ENCODE measurements around the gene MOB2.

Gene MOB2

DNA sequence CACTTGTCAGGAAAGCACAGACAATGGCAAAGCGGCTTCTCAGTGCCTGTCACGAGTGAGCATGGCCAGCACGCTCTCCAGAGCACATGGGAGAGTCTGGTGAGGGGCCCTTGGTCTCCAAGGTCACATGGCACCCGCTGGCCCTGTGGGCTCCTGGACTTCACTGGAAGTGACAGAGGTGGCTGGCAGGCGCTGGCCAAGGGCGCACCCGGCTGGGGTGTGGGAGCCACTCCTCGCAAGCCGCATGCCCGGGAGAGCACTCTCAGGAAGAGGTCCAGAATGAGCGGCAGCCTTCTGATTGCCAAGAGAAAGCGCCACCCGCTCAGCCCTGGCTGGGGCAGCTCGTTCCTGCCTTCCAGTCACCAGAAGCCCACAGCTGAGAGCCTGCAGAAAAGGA lies 17.1 kb upstream of the MOB2 start:
- DNase-seq (ENCODE audit: low spot score): no peak

DNA sequence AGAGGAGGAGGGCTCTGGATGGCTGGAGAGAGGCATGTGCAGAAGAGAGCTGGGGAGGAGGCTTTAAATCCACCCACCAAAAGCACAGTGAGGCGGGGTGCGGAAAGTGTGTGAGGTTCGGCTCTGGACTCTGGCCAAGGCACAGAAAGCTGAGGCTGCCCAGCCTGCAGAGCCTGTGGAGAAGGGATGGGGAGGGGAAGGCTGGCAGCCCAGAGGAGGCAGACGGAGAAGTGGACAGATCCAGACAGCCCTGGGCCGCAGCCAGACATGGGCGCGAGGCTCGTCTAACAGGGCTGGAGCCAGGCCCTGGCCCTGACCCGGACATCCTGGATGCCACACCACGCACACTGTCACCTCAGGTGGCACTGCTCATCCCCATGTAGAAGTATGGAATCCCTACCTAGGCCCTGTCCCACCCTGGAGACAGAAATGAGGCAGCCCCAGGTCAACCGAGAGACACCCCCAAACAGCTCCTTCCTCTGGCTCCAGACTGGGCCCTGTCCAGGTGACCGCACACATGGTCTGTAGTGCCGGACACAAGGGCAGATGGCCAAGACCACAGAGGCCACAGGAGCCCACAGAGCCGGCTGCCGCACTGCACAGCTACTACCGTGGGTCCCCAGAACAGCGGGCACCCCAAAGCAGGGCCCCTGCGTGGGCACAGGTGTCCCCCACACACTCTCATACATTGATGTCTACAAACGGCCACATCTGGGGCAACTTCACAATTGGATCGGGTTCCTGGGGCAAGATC lies 16.6 kb upstream of the MOB2 start:
- no peak for DNase-seq (ENCODE audit: low spot score)

DNA sequence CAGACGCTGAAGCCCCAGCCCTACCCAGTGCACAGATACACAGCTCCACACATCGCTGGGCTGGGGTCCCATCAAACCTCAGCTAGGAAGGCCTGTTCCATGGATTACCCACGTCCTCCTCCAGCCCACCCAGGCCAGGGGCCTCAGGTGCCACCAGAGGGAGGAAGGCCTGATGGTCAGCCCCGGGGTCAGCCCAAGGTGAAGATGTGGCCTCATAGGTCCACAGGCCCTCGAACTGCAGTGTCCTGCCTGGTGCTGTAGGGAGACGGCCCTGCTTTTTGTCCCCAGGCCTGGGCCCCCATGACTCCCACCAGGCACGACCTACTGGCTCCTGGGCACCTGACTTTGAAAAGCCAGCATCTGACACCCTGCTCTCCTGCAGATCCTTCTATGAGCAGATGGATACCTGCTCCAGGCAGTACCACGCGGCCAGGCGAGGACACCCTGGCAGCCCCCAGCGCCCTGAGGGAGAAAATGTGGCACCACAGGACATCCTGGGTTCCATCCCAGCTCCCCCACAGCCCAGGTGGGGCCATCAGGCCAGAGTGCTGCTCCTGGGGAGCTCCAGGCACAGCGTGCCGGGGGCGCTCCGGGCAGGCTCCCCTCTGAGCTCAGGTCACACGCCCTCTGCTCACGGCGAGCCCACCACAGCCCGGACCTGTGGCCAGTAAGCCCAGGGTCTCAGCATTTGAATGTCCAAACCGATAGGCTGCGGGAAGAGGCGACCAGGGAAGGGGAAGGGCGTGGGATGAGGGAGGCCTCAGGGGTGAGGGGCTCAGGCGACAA lies 15.8 kb upstream of the MOB2 start:
- no peak for DNase-seq (ENCODE audit: low spot score)

DNA sequence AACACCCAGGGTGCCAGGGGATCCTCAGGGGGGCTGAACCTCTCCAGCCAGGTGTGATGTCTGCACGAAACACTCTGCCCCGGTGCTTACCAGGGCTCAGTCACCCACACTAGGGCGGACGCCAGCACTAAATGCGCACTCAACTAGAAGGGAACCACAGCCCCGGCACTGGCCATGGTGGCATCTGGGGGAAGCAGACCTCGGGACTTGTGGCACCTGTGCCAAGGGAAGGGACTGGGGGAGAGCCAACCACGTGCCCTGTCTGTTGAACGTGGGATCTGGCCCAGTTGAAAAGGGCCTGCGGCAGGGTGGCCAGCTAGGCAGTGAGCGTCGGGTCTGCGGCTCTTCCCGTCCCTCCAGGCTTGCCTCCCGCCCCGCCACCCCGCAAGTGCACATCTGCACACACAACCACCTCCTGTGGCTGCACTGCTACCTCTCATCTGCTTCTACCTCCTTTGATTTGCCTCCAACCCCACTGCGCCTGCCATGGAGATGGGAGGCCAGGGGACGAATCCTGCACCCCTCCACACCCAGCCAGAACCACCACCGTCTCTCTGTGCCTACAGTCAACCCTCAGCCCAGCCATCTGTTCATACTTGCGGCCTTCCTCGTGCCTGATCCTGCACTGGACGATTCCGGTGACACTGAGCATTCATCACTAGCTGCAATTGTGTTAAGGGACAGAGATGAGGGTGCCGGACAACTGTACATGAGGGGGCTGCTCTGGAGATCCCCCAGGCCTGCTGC lies 15.0 kb upstream of the MOB2 start:
- no peak for DNase-seq (ENCODE audit: low spot score)

DNA sequence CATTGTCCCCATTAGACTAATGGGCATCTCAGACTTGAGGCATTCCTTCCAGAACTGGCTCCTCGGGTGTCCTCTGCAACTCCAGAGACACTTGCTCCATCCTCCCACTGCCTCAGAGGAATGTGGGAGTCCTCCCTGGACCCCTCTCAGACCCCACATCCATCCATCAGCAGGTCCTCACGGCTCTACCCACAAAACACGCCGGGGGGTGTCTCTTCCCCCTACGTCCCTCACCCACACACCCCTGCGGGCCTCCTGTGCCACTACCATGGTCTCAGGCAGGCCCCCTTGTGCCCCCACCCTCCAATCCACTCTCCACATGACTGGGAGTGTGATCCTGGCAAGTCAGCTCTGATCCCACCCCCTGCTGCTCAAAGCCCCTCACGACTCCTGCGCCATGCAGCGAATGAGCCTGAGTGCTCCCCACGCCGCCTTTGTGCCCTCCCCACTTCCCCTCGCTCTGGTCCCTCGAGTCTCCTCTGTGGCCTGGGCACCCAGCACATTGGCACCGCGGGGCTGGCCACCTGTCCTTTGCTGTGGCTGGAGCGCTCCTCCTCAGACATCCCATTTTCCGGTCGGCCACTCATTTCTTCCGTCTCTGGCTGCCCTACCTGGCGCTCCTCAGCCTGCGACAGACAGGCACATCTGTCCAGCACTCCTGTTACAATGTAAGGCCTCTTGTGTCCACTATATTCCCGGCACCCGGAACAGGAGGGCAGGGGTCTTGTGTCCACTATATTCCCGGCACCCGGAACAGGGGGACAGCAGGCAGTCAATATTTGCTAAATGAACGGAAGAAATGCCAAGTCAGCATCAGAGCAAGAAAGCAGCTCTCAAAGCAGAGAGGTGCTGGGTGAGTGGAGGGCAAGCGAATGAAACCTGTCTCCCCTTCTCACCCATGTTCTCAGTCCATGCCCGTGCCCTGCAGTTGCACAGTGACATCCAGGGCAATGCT lies 14.2 kb upstream of the MOB2 start:
- no peak for DNase-seq (ENCODE audit: low spot score)

DNA sequence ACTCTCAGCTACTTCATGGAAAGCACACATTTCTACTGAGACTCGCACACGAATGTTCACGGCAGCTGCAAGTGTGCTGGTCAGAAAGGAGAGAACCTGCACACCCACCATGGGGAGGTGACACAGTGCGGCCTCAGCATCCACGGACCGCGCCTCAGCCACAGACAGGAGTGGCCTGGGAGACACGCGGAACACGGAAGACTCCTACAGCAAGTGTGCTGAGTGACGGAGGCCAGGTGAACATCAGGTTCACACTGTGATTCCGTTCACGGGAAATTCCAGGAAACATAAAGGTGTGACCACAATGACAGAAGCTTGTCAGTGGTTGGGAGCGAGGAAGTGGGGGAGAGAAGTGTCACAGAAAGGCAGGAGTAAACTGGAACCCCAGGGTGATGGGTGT lies 13.3 kb upstream of the MOB2 start:
- DNase-seq (ENCODE audit: low spot score): no peak

DNA sequence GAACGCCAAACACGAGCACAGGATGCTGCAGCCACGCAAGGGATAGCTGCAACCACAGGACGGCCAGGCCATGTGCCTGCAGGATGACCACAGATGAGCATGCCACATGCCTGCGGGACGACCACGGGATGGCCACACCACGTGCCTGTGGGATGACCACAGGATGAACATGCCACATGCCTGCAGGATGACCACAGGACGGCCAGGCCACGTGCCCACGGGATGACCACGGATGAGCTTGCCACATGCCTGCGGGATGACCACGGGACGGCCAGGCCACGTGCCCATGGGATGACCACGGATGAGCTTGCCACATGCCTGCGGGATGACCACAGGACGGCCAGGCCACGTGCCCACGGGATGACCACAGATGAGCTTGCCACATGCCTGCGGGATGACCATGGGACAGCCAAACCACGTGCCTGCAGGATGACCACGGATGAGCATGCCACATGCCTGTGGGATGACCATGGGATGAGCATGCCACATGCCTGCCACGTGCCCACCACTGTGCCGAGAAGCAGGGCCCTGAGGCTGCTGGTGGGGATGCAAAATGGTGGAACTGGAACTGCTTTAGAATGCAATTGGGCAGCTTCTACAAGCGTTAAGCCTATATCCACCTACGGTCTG lies 12.8 kb upstream of the MOB2 start:
- DNase-seq (ENCODE audit: low spot score): no peak

DNA sequence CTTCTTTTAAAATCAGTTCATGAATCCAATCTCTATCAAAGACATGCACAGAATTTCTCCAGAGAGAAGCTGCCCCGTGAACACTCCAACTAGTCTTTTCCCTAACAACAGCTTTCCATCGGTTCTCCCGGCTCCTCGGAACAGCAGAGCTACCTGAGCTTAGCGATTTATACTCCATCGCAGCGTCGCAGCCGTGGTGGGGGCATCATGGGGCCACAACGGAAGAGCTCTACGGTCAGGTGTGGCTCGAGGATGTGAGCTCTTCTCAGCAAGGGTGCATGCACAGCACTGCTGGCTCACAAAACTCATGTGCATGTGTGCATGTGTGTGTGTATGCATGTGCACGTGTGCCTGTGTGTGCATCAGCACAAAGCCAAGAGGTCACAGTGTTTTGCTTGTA lies 11.7 kb upstream of the MOB2 start:
- DNase-seq (ENCODE audit: low spot score): no peak

DNA sequence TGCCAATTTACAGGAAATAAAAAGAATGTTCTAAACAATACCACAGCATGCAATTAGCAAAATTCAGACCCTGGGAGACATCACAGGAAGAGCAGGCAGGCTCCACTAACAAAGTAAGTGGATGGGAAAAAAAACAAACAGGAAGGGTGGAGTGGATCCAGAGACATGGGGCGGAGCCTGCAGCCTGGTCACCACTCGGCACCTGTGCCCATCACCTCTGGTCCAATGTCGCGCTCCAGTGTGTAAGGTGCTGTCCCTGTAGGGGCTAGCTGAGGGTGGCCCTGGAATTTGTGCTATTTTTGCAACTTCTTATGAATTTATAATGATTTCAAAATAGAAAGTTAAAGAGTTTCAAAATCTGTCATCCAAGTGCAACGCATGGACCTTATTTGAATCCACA lies 11.0 kb upstream of the MOB2 start:
- no peak for DNase-seq (ENCODE audit: low spot score)

DNA sequence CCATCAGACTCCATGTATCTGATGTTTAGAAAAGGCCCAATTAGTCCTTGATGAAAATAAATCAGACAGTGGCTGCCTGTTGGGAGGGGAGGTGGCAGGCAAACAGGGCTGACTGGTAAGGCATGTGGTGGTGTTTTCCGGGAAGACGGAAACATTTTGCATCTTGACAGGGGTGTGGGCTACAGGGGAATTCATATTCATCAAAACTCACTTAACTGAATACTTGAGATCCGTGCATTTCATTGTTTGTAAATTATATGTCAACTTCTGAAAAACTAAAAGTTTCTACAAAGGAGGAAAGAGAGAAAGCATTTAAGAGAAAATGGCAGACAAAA lies 10.1 kb upstream of the MOB2 start:
- no peak for DNase-seq (ENCODE audit: low spot score)

DNA sequence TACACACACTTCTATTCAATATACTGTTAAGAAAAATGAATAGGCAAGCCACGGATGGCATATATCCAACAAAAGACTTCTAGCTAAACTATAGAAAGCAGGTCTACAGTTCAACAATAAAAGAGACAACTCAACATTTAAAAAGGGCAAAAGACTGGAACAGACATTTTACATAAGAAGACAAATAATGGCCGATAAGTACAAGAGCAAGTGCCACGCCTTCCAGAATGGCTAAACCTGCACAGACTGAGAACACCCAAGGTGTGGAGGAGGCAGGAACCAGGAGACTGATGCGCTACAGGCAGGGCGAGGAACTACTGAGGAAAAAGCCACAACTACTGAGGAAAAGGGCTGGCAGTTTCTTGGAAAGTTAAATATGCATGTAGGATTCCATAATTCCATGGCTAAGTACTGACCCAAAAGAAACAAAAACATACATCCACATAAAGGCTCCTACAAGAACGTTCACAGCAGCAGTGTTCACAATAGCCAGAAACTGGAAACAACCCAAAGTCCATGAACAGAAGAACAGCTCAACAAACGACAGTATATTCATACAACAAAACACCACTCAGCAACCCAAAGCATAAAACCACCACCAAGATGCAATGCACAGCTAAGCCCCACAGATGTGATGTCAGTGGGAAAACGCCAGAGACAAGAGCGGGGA lies 9.6 kb upstream of the MOB2 start:
- DNase-seq (ENCODE audit: low spot score): no peak

DNA sequence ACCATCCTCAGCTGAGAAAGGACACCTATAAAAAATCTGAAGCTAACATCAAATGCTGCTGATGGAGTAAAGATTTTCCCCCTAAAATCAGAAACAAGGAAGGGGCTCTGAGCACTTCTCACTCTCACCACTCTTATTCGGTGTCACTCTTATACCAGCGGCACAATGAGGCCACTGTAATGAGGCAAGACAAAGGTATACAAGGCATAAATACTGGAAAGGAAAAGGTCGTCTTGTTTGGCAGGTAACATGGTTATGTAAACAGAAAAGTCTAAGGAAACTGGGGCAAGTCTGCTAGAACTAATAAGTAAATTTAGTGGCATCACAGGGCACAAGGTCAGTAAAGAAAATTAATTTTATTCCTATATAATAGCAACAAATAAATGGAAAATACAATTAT lies 8.1 kb upstream of the MOB2 start:
- DNase-seq (ENCODE audit: low spot score): no peak

DNA sequence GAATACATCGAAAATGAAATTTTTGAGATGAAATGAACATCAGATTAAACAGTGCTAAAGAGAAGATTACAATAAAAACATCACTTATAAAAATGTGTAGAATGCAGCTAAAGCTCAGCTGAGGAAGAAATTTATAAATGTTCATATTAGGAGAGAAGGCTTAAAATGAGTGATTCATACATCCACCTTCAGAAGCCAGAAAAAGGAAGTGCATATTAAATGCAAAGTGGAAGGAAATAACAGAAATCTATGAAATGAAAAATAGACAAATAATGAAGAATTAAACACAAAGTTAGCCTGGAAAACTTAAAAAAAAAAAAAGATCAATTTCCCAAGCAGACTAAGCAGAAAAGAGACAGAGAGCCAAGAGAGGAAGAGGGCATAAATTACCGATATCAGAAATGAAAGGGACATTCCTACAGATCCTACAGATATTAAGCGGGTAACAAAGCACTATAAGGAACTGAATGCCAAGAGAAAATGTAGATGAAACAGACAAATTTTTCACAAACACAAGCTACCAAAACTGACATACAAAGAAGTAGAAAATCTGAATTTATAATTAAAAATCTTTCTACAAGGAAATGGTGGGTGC lies 7.2 kb upstream of the MOB2 start:
- no peak for DNase-seq (ENCODE audit: low spot score)

DNA sequence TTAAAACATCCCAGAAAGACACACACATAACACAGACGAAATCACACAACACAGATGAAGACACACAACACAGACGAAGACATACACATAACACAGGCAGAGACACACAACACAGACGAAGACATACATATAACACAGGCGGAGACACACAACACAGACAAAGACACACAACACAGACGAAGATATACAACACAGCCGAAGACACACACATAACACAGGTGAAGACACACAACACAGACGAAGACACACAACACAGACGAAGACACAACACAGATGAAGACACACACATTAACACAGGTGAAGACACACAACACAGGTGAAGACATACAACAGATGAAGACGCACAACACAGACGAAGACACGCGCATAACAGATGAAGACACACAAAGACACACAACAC lies 4.8 kb upstream of the MOB2 start:
- no peak for DNase-seq (ENCODE audit: low spot score)

DNA sequence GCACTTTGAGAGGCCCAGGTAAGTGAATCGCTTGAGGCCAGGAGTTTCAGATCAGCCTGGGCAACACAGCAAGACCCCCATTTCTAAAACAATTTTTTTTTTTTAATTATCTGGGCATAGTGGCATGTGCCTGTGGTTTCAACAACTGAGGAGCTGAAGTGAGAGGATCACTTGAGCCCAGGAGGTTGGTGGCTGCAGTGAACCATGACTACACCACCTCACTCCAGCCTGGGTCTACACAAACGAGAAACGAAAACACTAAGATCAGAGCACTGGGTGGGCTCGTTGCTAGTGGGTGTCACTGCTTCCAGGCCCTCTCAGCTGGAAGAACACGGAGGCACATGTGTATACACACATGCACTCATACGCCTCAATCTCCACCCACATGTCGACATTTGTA lies 4.1 kb upstream of the MOB2 start:
- no peak for DNase-seq (ENCODE audit: low spot score)

DNA sequence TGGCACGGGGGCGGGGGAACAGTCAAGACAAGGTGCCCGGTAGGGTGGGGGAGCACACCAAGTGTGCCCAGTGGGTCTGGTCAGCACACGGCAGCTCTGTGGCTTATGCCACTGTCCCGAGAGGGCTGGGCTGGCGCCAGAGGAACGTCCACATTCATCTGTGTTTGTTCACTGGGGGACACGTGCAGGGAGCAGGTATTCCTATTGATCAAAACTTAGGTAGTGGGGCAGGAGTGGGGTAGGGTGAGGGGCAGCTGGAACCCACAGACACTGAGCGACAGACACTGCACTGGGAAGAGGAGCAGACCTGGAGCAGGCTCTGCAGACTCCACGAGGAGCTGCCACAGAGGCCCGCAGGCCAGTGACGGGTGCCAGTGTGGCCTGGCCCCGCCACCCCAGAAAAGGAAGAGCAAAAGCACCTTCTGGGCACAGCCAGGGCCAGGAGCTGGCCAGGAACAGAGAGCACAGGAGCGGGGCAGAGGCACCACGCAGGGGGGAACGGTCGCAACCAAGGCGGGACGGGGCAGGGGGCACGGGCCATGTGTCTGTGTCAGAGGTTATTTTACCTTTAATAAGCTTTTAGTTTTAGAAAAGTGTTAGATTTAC lies 2.1 kb upstream of the MOB2 start:
- no peak for DNase-seq (ENCODE audit: low spot score)

DNA sequence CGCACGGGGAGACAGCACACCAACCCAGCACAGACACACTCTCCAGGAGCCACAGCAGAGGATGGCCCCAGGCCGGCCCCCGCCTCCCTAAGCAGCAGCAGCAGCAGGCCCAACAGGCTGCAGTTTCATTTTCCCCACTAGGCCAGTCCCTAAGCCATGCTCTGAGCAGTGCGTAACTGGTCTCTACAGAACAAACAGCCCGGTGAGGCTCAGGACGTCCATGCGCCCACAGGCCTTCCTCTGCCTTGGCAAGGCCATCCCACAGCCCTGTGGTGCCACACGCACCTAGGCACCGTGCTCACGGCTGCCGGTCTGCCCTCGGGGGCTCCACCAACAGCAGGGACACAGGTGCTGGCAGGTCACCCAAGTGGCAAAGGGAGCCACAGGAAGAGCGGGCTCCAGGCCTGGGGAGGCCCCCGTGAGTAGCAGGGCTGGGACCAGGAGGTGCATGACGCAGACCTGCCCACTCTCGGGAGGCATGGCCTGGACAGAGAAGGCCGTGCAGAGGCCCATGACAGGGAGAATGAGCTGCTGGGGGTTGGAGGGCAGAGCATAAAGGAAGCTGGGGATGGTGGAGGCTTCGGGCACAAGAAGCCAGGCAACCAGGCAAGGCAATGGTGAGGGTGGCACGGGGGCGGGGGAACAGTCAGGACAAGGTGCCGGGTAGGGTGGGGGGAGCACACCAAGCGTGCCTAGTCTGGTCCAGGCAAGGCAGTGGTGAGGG lies 1.4 kb upstream of the MOB2 start:
- no peak for DNase-seq (ENCODE audit: low spot score)

DNA sequence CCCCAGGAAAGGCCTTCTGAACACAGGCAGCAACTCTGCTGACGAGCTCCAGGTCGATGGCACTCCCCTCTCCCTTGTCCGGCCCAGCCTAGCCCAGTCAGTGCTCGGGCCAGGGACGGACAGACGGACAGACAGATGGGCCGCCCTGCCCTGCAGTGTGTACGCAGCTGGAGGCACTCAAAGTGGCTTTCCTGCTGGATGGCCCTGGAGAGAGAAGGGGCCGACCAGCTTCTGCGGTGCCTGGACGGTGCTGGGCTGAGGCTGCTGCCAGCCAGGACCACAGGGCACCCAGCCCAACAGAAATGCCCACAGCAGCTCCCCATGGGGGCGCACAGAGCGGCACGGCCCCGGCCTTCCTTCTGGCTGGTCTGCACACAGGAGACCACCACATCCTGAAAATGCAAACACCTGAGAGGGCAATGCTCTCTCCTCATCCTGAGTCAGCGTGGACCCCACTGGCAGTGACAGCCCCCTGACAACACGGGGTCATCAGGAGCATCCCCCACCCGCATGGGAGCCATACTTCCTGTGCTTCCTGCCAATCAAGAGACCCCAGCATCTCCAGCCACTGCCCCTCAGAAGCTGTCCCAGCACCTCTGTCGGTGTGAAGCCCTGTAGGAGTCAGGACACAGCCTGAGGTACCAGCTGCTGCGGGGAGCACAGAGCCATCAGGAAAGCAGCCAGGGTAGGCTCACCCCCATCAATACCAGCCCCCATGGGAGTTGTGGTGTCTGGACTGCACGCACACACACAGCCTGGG lies 692 bp upstream of the MOB2 start:
- DNase-seq (ENCODE audit: low spot score): no peak

DNA sequence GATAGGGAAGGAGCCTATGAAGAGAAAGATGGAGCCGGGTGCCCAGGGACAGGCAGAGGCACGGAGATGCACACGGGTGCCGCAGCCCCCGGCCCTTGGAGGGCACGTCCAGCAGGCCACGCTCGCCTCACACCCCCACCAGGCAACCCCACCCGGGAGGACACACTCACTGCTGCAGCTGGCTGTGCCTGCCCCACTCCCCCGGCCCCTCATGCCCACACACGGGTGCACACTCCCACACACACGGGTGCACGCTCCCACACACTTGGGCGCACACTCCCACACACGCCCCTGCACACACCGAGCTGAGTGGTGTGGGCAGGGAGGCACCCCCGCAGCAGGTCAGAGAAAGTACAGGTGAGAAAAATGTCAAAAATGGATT lies 1.1 kb downstream of the MOB2 start:
- DNase-seq (ENCODE audit: low spot score): no peak

All from RKO (cell line).